GM21423 (cell line): ENCODE measurements around the gene DOCK4.

Experiments used
- ATAC-seq: cut with Tn5 transposase; IDR thresholded peaks from one replicate; pipeline ENCODE4 v1.9.1; 2021; ENCODE audit warnings: mild to moderate bottlenecking, moderate library complexity; ENCODE audit not compliant: unreplicated experiment

The DOCK4 gene

DNA sequence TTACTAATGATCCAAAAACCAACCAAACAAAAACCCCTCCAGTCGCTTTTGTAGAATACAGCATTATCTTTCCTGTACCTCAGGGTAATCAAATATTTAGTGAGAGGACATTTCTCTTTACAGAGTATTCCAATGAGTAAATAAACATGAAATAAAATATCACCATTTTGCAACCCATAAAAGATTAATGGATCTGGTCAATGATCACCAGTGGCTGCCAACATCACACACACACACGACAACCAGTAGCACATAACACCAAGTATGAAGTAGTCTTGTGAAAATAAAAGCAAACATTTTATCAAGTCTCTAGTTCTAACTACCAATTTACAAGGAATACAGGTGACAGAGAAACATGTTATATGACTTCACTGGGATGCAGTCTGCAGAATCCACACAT lies 455.3 kb downstream of the DOCK4 start:
- no peak for ATAC-seq

GRCh38 chr7:111750228-111750627 lies 456.0 kb downstream of the DOCK4 start:
- ATAC-seq, result no peak

DNA sequence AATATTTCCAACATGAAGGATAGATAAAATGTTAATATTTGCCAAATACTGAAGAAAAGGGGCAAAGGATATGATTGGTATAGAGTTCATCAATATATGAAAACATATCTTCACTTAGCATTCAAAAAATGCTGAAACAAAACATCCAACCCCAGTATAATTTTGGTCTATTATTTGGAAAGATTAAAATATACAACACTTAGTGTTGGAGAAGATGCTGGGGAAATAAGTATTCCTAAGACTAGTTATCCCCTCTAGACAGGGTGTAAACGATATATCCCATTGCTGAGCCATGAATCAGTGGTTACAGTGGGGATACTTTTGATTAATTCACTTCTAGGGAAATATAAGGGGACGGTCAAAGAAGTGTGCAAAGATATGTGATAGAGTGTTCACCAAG lies 456.6 kb downstream of the DOCK4 start:
- no peak for ATAC-seq

- ATAC-seq, result no peak
Measured at GRCh38 chr7:111747718-111748117, 458.5 kb downstream of the DOCK4 start.

GRCh38 chr7:111746950-111747349 lies 459.2 kb downstream of the DOCK4 start:
- ATAC-seq, result no peak

- ATAC-seq, result no peak
Measured at GRCh38 chr7:111744501-111745155, 461.6 kb downstream of the DOCK4 start.

- no peak for ATAC-seq
Measured at GRCh38 chr7:111743244-111743847, 462.9 kb downstream of the DOCK4 start.

GRCh38 chr7:111741811-111742240 lies 464.4 kb downstream of the DOCK4 start:
- peak; percentile 87 for ATAC-seq

DNA sequence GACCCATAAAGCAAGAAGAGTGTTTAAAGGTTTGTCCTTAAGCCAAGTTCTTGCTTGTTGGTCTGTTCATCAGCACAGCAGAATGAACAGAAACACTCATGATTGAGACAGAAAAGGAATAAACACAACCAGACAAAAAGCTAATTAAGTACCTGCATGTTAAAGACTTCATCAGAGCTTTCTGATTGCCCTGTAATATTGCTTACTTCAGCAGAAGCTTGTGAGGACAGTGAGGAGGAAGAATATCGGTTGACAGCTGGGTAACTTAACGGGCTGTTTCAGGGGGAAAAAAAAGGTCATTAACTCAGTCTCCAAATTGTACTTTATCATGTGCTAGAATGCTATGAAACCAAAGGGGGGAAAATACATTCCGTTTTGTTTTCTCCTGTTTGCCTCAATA lies 465.3 kb downstream of the DOCK4 start:
- ATAC-seq, result no peak

GRCh38 chr7:111736552-111736874 lies 469.7 kb downstream of the DOCK4 start:
- no peak for ATAC-seq

- peak; percentile 62 for ATAC-seq
Measured at GRCh38 chr7:111735661-111736551, 470.3 kb downstream of the DOCK4 start.

- ATAC-seq, result no peak
Measured at GRCh38 chr7:111734954-111735660, 471.1 kb downstream of the DOCK4 start.

- ATAC-seq, result no peak
Measured at GRCh38 chr7:111732923-111733322, 473.3 kb downstream of the DOCK4 start.

DNA sequence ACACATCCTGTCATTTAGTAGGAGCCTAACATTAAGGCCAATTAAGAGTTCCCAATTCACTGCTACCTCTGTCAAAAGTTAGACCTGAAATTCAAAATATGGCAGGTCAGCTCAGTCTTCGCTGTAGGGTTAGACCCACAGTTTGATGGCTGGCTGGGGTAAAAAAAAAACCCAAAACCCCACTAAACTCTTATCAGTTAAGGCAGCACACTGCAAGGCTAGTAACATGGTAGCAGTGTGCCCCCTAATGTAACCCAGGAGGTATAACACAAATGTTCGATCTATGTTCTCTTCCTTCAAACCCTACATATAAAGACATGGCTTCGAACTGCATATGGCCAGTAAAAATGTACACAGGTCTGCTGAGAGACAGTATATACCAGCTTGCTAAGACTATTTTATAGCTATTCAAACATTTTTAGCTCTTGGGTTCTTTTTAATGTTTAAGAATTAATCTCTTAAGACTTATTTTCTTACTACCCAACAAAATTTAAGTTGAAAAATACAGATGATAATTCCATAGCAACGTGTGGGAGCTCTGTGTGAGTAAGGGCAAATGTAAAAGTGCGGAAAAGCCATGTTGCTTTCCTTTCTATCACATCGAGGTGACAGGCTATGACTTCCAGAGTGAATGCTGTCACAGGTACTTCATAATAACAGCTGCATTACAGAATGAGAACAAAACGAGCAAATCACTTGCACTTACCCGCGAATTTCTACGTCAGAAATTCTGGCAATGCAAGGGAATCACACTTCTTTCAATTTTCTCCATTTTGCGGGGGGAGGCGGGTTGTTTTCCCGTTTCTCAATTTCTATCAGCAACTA lies 475.5 kb downstream of the DOCK4 start:
- ATAC-seq, result peak; percentile 48

GRCh38 chr7:111730057-111730456 lies 476.1 kb downstream of the DOCK4 start:
- no peak for ATAC-seq

- ATAC-seq, result no peak
Measured at GRCh38 chr7:111729483-111729882, 476.7 kb downstream of the DOCK4 start.

- no peak for ATAC-seq
Measured at GRCh38 chr7:111728635-111728995, 477.6 kb downstream of the DOCK4 start.

DNA sequence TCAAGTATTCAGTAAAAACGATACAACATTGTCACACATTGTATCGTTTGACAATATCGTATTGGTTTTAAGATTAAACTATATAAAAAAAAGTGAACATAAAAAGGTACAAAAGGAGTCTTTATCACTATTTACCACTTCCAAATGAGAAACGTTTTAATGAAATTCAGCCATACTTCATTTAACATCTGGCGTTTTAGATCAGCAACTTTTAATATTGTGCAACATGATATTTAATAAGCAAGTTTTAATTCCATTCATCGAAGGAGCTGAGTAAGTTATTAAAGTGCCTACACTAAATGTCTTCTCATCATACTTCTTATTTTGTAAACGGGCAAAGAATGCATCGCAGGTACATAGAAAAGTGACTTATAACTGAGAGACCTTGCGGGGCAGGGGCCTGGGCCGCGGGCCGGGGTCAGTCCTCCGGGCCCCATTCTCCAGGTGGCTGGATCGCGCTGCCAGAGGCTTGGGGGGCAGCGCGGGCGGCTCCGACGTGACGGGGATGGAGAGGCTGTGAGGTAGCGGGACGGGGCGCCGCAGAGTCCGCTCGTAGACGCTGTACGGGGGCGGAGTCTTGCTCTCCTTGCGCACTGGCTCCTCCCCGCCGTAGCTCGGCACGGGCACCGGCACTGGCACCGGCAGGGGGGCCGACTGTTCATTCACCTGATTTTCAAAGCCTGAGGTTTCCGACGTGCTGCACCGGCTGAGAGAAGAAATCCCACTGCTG lies 478.1 kb downstream of the DOCK4 start:
- ATAC-seq, result no peak

GRCh38 chr7:111718886-111719285 lies 487.3 kb downstream of the DOCK4 start:
- ATAC-seq, result no peak
